Measurements from ENCODE around the gene CGB5. TPM values are rescaled to one million over a fixed set of nuclear protein-coding genes. Genes with fewer than 3 reads are reported as not detected.
"Not testable (repeated sequence)": the region's sequence is repeated elsewhere in the genome, so short reads cannot be mapped to it uniquely, and the experiment has no call there.

CGB5 gene
- total RNA-seq, 1 donor from 2014 or later = 6.5 TPM

- H3K27me3 ChIP-seq (ENCODE audit: insufficient read depth, low read length); H3K27ac ChIP-seq (ENCODE audit: low read depth, low read length); H4K20me1 ChIP-seq (ENCODE audit: insufficient read depth, low read length); H3K4me1 ChIP-seq (ENCODE audit: insufficient read depth, low read length); H3K9ac ChIP-seq (ENCODE audit: low read length); H3K4me3 Mint-ChIP-seq (ENCODE audit: unreplicated experiment); H3K4me1 Mint-ChIP-seq (ENCODE audit: low read depth, unreplicated experiment); H2AFZ ChIP-seq (ENCODE audit: low read depth, low read length); H3K9me3 ChIP-seq (ENCODE audit: insufficient read depth, low read depth, low read length); H3K27ac Mint-ChIP-seq (ENCODE audit: unreplicated experiment); FAIRE-seq; H3K36me3 ChIP-seq (ENCODE audit: insufficient read depth, low read length); H3K4me2 ChIP-seq (ENCODE audit: low read length); H3K79me2 ChIP-seq (ENCODE audit: insufficient read depth, low read length); H3K4me3 ChIP-seq (ENCODE audit: insufficient read depth, low read depth, low read length): not testable (repeated sequence)
- peaks cover 17% of the 10 kb centered on the region for H3K36me3 Mint-ChIP-seq (ENCODE audit: low read depth, unreplicated experiment)
- H3K9me3 Mint-ChIP-seq (ENCODE audit: unreplicated experiment) = peaks cover 17% of the 10 kb centered on the region
- TF ChIP-seq CTCF (IDR thresholded peaks at IDR 0.05; ENCODE audit: insufficient read depth, low read depth, low read length) = peak; percentile 41
- peak; percentile 46 for DNase-seq (ENCODE audit: low read depth)
- peaks cover 15% of the 10 kb centered on the region for H3K27me3 Mint-ChIP-seq (ENCODE audit: low read depth, unreplicated experiment)
Observed at GRCh38 chr19:49074869-49075268, 31.2 kb downstream of the CGB5 start.

- peaks cover 3% of the 10 kb centered on the region for H3K9me3 ChIP-seq (ENCODE audit: insufficient read depth, low read depth, low read length)
- H3K4me2 ChIP-seq (ENCODE audit: low read length) = no peak overlapping the region
- no peaks in the 10 kb centered on the region for H3K36me3 ChIP-seq (ENCODE audit: insufficient read depth, low read length)
- H3K27ac ChIP-seq (ENCODE audit: low read depth, low read length) = no peak overlapping the region
- H3K4me1 ChIP-seq (ENCODE audit: insufficient read depth, low read length) = peaks cover 4% of the 10 kb centered on the region
- no peaks in the 10 kb centered on the region for H4K20me1 ChIP-seq (ENCODE audit: insufficient read depth, low read length)
- H3K4me3 ChIP-seq (ENCODE audit: insufficient read depth, low read depth, low read length) = no peak overlapping the region
- FAIRE-seq (no peak), DNase-seq (ENCODE audit: low read depth) (no peak)
- no peak overlapping the region for H3K9ac ChIP-seq (ENCODE audit: low read length)
- H3K4me3 Mint-ChIP-seq (ENCODE audit: unreplicated experiment) = no peak overlapping the region
- no peak overlapping the region for H3K27ac Mint-ChIP-seq (ENCODE audit: unreplicated experiment)
- H3K79me2 ChIP-seq (ENCODE audit: insufficient read depth, low read length) = peaks cover 2% of the 10 kb centered on the region
- peaks cover 5% of the 10 kb centered on the region for H3K27me3 Mint-ChIP-seq (ENCODE audit: low read depth, unreplicated experiment)
- H3K4me1 Mint-ChIP-seq (ENCODE audit: low read depth, unreplicated experiment) = no peaks in the 10 kb centered on the region
- no peaks in the 10 kb centered on the region for H3K36me3 Mint-ChIP-seq (ENCODE audit: low read depth, unreplicated experiment)
- H3K27me3 ChIP-seq (ENCODE audit: insufficient read depth, low read length) = no peaks in the 10 kb centered on the region
- no peak overlapping the region for H2AFZ ChIP-seq (ENCODE audit: low read depth, low read length)
- TF ChIP-seq EZH2 (IDR thresholded peaks at IDR 0.05; ENCODE audit: insufficient read depth, low read length) (no peak), CTCF (IDR thresholded peaks at IDR 0.05; ENCODE audit: insufficient read depth, low read depth, low read length) (no peak)
- H3K9me3 Mint-ChIP-seq (ENCODE audit: unreplicated experiment) = peaks cover under 1% of the 10 kb centered on the region
Observed at GRCh38 chr19:49080392-49080791, 36.7 kb downstream of the CGB5 start.

GRCh38 chr19:49081273-49081672, 37.6 kb downstream of the CGB5 start:
- peaks cover 5% of the 10 kb centered on the region for H3K27me3 Mint-ChIP-seq (ENCODE audit: low read depth, unreplicated experiment)
- Histone ChIP-seq H3K9me3 (ENCODE audit: insufficient read depth, low read depth, low read length) (peaks cover 3% of the 10 kb centered on the region), H3K4me3 (ENCODE audit: insufficient read depth, low read depth, low read length) (no peak overlapping the region), H4K20me1 (ENCODE audit: insufficient read depth, low read length) (peaks cover 8% of the 10 kb centered on the region), H3K4me1 (ENCODE audit: insufficient read depth, low read length) (peaks cover 7% of the 10 kb centered on the region), H2AFZ (ENCODE audit: low read depth, low read length) (no peak overlapping the region), H3K36me3 (ENCODE audit: insufficient read depth, low read length) (no peaks in the 10 kb centered on the region), H3K79me2 (ENCODE audit: insufficient read depth, low read length) (peaks cover 10% of the 10 kb centered on the region), H3K9ac (ENCODE audit: low read length) (no peak overlapping the region), H3K27me3 (ENCODE audit: insufficient read depth, low read length) (no peaks in the 10 kb centered on the region), H3K27ac (ENCODE audit: low read depth, low read length) (no peak overlapping the region), H3K4me2 (ENCODE audit: low read length) (no peak overlapping the region)
- no peaks in the 10 kb centered on the region for H3K9me3 Mint-ChIP-seq (ENCODE audit: unreplicated experiment)
- H3K27ac Mint-ChIP-seq (ENCODE audit: unreplicated experiment) = no peak overlapping the region
- FAIRE-seq = no peak
- DNase-seq (ENCODE audit: low read depth) = no peak
- no peak overlapping the region for H3K4me3 Mint-ChIP-seq (ENCODE audit: unreplicated experiment)
- no peak for TF ChIP-seq CTCF (IDR thresholded peaks at IDR 0.05; ENCODE audit: insufficient read depth, low read depth, low read length)
- no peak for TF ChIP-seq EZH2 (IDR thresholded peaks at IDR 0.05; ENCODE audit: insufficient read depth, low read length)
- H3K36me3 Mint-ChIP-seq (ENCODE audit: low read depth, unreplicated experiment) = peaks cover 4% of the 10 kb centered on the region
- H3K4me1 Mint-ChIP-seq (ENCODE audit: low read depth, unreplicated experiment) = no peaks in the 10 kb centered on the region

All from astrocyte (in vitro differentiated cells and primary cell).